H9 (cell line): ENCODE results near the gene ARHGAP31. TPM values are rescaled to one million over a fixed set of nuclear protein-coding genes. Genes with fewer than 3 reads are reported as not detected.

Experiments used
- DNase-seq: peaks from one replicate; pipeline ENCODE4 v3.0.0-alpha.2; 2017
- H2AFZ ChIP-seq: one replicate; pipeline ENCODE4 v1.6.1; 2013; ENCODE audit warnings: mild to moderate bottlenecking, low read length, control low read depth, moderate library complexity
- H2AK5ac ChIP-seq: 2 replicates; pipeline ENCODE4 v1.6.1; 2013; ENCODE audit warnings: low read length, control low read depth, mixed read lengths; ENCODE audit not compliant: insufficient read length
- H2BK120ac ChIP-seq: one replicate; pipeline ENCODE4 v1.6.1; 2013; ENCODE audit warnings: low read depth, mild to moderate bottlenecking, low read length, control low read depth, inconsistent platforms; ENCODE audit not compliant: poor library complexity, severe bottlenecking
- H2BK12ac ChIP-seq: 2 replicates; pipeline ENCODE4 v1.6.1; 2013; ENCODE audit warnings: low read length, control low read depth, mixed read lengths, low read depth; ENCODE audit not compliant: insufficient read length
- H2BK15ac ChIP-seq: 2 replicates; pipeline ENCODE4 v1.6.1; 2013; ENCODE audit warnings: low read depth, low read length, control low read depth
- H2BK20ac ChIP-seq: one replicate; pipeline ENCODE4 v1.6.1; 2013; ENCODE audit warnings: low read depth, mild to moderate bottlenecking, low read length, control low read depth, inconsistent platforms; ENCODE audit not compliant: poor library complexity, severe bottlenecking
- H2BK5ac ChIP-seq: 2 replicates; pipeline ENCODE4 v1.6.1; 2013; ENCODE audit warnings: low read length, control low read depth, mixed read lengths; ENCODE audit not compliant: insufficient read length
- H3K14ac ChIP-seq: 2 replicates; pipeline ENCODE4 v1.6.1; 2013; ENCODE audit warnings: low read length, control low read depth; ENCODE audit not compliant: insufficient read depth
- H3K18ac ChIP-seq: 2 replicates; pipeline ENCODE4 v1.6.1; 2013; ENCODE audit warnings: low read depth, mild to moderate bottlenecking, mixed read lengths, low read length, control low read depth; ENCODE audit not compliant: insufficient read length
- H3K23ac ChIP-seq: 2 replicates; pipeline ENCODE4 v1.6.1; 2013; ENCODE audit warnings: low read length, control low read depth, mixed read lengths, low read depth; ENCODE audit not compliant: insufficient read length
- H3K23me2 ChIP-seq: 2 replicates; pipeline ENCODE4 v1.6.1; 2013; ENCODE audit warnings: low read depth, mild to moderate bottlenecking, mixed read lengths, low read length, control low read depth; ENCODE audit not compliant: insufficient read length, poor library complexity, severe bottlenecking
- H3K27ac ChIP-seq: 2 replicates; pipeline ENCODE4 v1.5.1; 2013; ENCODE audit warnings: low read length, control low read depth, mixed read lengths, low read depth; ENCODE audit not compliant: insufficient read length
- H3K27me3 ChIP-seq: 2 replicates; pipeline ENCODE4 v1.6.1; 2013; ENCODE audit warnings: low read length, control low read depth, inconsistent platforms; ENCODE audit not compliant: insufficient read depth
- H3K4ac ChIP-seq: 2 replicates; pipeline ENCODE4 v1.6.1; 2013; ENCODE audit warnings: low read depth, mild to moderate bottlenecking, control low read depth, inconsistent platforms, low read length, moderate library complexity
- H3K4me1 ChIP-seq: 2 replicates; pipeline ENCODE4 v1.6.1; 2013; ENCODE audit warnings: low read length, control low read depth, inconsistent platforms; ENCODE audit not compliant: insufficient read depth
- H3K4me2 ChIP-seq: 2 replicates; pipeline ENCODE4 v1.6.1; 2013; ENCODE audit warnings: low read length, control low read depth, mixed read lengths; ENCODE audit not compliant: insufficient read length, insufficient read depth
- H3K56ac ChIP-seq: 2 replicates; pipeline ENCODE4 v1.6.1; 2013; ENCODE audit warnings: low read depth, mild to moderate bottlenecking, mixed read lengths, low read length, control low read depth; ENCODE audit not compliant: insufficient read length
- H3K79me1 ChIP-seq: 2 replicates; pipeline ENCODE4 v1.6.1; 2013; ENCODE audit warnings: low read depth, mild to moderate bottlenecking, moderate library complexity, low read length, control low read depth, inconsistent platforms; ENCODE audit not compliant: insufficient read depth, poor library complexity, severe bottlenecking
- H3K79me2 ChIP-seq: 2 replicates; pipeline ENCODE4 v1.6.1; 2013; ENCODE audit warnings: low read length, control low read depth, inconsistent platforms; ENCODE audit not compliant: insufficient read depth
- H3K9ac ChIP-seq: 2 replicates; pipeline ENCODE4 v1.6.1; 2013; ENCODE audit warnings: low read length, control low read depth, mixed read lengths; ENCODE audit not compliant: insufficient read length; ENCODE audit errors: extremely low read depth
- H3K9me3 ChIP-seq: one replicate; pipeline ENCODE4 v1.6.1; 2013; ENCODE audit warnings: low read depth, low read length, inconsistent platforms; ENCODE audit not compliant: control insufficient read depth
- H3T11ph ChIP-seq: one replicate; pipeline ENCODE4 v1.6.1; 2013; ENCODE audit warnings: mild to moderate bottlenecking, low read length, control low read depth, inconsistent platforms
- H4K20me1 ChIP-seq: one replicate; pipeline ENCODE4 v1.6.1; 2013; ENCODE audit not compliant: control insufficient read depth, insufficient read length, insufficient read depth
- H4K5ac ChIP-seq: 2 replicates; pipeline ENCODE4 v1.6.1; 2013; ENCODE audit warnings: low read depth, mild to moderate bottlenecking, mixed read lengths, low read length, control low read depth; ENCODE audit not compliant: insufficient read length
- H4K8ac ChIP-seq: replicated peaks from 2 replicates; pipeline ENCODE4 v1.6.1; 2013; ENCODE audit warnings: low read length, control low read depth, mixed read lengths, low read depth; ENCODE audit not compliant: insufficient read length
- H4K91ac ChIP-seq: 2 replicates; pipeline ENCODE4 v1.6.1; 2013; ENCODE audit warnings: low read depth, mild to moderate bottlenecking, moderate library complexity, mixed read lengths, low read length, control low read depth; ENCODE audit not compliant: insufficient read length
- H3K27ac Mint-ChIP-seq, 3 experiments: 2 replicates in 2 of 3; 3 replicates in 1 of 3; pipeline ENCODE4 v1.8.0; 2020 to 2021; ENCODE audit warnings: mixed read lengths in 3 of 3, mild to moderate bottlenecking in 1 of 3, moderate library complexity in 1 of 3
- H3K27me3 Mint-ChIP-seq: 2 replicates; pipeline ENCODE4 v1.8.0; 2021; ENCODE audit warnings: low read depth, mild to moderate bottlenecking, moderate library complexity, mixed read lengths
- H3K36me3 Mint-ChIP-seq, 3 experiments: 2 replicates in 2 of 3; 3 replicates in 1 of 3; pipeline ENCODE4 v1.8.0; 2020 to 2021; ENCODE audit warnings: low read depth in 3 of 3, mixed read lengths in 3 of 3; ENCODE audit not compliant: insufficient read depth in 1 of 3
- H3K4me1 Mint-ChIP-seq, 2 experiments: 2 replicates each; pipeline ENCODE4 v1.8.0; 2020; ENCODE audit warnings: mixed read lengths in 2 of 2
- H3K4me3 Mint-ChIP-seq, 2 experiments: 2 replicates in 1 of 2; 3 replicates in 1 of 2; pipeline ENCODE4 v1.8.0; 2020 to 2021; ENCODE audit warnings: mild to moderate bottlenecking in 2 of 2, mixed read lengths in 2 of 2, moderate library complexity in 1 of 2
- H3K9me3 Mint-ChIP-seq, 2 experiments: 2 replicates in 1 of 2; 3 replicates in 1 of 2; pipeline ENCODE4 v1.8.0; 2020; ENCODE audit warnings: mild to moderate bottlenecking in 2 of 2, mixed read lengths in 2 of 2, moderate library complexity in 1 of 2
- WGBS: extraction: QIAGEN DNeasy Blood & Tissue Kit; methylation state at CpG from one replicate; pipeline ENCODE4 v1.1.7; 2013; ENCODE audit warnings: missing lambda C conversion rate, low lambda C conversion rate, mixed read lengths; ENCODE audit not compliant: insufficient read length; ENCODE audit errors: extremely low coverage; 5-methylcytosine and 5-hydroxymethylcytosine counted together
- total RNA-seq: library from RNA; stranded (reverse); gene quantifications from 2 replicates; pipeline ENCODE4 v1.2.1, GENCODE V29; 2021
- TF ChIP-seq, protein P1 (sequence below): fragments of 200-600 bp; sonication (generic); conservative IDR thresholded peaks from 3 replicates; pipeline ENCODE4 v1.8.0; 2021; ENCODE audit warnings: antibody characterized with exemption, mild to moderate bottlenecking

The ARHGAP31 gene
- total RNA-seq, 1 experiment from 2014 or later, result 2.2 TPM

DNA sequence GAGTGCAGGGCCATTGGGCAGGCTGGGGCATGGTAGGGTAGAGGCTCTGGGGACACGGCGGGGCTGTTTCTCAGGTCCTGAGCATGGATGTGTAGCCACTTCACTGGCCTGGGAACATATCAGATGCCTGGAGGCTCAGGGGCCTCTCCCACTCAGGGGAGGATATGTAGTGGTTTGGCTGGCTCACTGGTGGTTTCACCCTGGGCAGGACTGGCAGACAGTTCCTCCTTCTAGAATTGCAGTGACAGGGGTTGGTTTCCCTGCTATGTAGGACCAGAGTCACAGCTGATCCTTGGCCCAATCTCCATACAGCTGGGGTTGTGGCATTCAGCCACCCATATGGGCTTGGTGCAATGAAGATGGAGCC is 4.8 kb upstream of the ARHGAP31 start:
- H3K4ac ChIP-seq, result no peak overlapping the region
- no peak overlapping the region for H2BK15ac ChIP-seq
- no peak overlapping the region for H3K56ac ChIP-seq
- H3K23ac ChIP-seq, result no peak overlapping the region
- no peak overlapping the region for H2BK5ac ChIP-seq
- H3K4me1 Mint-ChIP-seq, result peaks cover 10 to 11% of the 10 kb centered on the region in 2 experiments
- H2BK20ac ChIP-seq, result no peak overlapping the region
- H3K18ac ChIP-seq, result no peak overlapping the region
- peaks cover 7% of the 10 kb centered on the region for H3K23me2 ChIP-seq
- peaks cover 0 to 5% (median 0%) of the 10 kb centered on the region in 3 experiments; a peak in 3 of 7 replicates for H3K36me3 Mint-ChIP-seq
- no peak overlapping the region for H3K4me3 Mint-ChIP-seq
- H4K20me1 ChIP-seq, result no peaks in the 10 kb centered on the region
- H4K5ac ChIP-seq, result no peak overlapping the region
- H2AK5ac ChIP-seq, result no peak overlapping the region
- H3K79me1 ChIP-seq, result no peaks in the 10 kb centered on the region
- H3K4me1 ChIP-seq, result 0 out of 2 replicates have a peak, but pooled peaks cover 1% of the 10 kb centered on the region
- no peaks in the 10 kb centered on the region for H3K9me3 ChIP-seq
- no peak overlapping the region for H3K27ac ChIP-seq
- no peak overlapping the region for H2BK12ac ChIP-seq
- no peak overlapping the region for H3T11ph ChIP-seq
- H3K4me2 ChIP-seq, result no peak overlapping the region
- no peaks in the 10 kb centered on the region for H3K79me2 ChIP-seq
- no peak overlapping the region for H2BK120ac ChIP-seq
- no peak overlapping the region for H4K91ac ChIP-seq
- H3K27ac Mint-ChIP-seq, result no peak overlapping the region
- TF ChIP-seq, protein P1, sequence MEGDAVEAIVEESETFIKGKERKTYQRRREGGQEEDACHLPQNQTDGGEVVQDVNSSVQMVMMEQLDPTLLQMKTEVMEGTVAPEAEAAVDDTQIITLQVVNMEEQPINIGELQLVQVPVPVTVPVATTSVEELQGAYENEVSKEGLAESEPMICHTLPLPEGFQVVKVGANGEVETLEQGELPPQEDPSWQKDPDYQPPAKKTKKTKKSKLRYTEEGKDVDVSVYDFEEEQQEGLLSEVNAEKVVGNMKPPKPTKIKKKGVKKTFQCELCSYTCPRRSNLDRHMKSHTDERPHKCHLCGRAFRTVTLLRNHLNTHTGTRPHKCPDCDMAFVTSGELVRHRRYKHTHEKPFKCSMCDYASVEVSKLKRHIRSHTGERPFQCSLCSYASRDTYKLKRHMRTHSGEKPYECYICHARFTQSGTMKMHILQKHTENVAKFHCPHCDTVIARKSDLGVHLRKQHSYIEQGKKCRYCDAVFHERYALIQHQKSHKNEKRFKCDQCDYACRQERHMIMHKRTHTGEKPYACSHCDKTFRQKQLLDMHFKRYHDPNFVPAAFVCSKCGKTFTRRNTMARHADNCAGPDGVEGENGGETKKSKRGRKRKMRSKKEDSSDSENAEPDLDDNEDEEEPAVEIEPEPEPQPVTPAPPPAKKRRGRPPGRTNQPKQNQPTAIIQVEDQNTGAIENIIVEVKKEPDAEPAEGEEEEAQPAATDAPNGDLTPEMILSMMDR, result no peak
- peaks cover 3 to 16% of the 10 kb centered on the region in 2 experiments; a peak in 4 of 5 replicates for H3K9me3 Mint-ChIP-seq
- H2AFZ ChIP-seq, result no peak overlapping the region
- no peak overlapping the region for H3K9ac ChIP-seq
- no peak for DNase-seq
- H3K14ac ChIP-seq, result no peak overlapping the region
- WGBS, result no CpG with 5 or more reads among the region's 2 CpGs
- no peaks in the 10 kb centered on the region for H3K27me3 ChIP-seq
- peaks cover 29% of the 10 kb centered on the region for H3K27me3 Mint-ChIP-seq
- no peak overlapping the region for H4K8ac ChIP-seq
